Measurements from ENCODE around the gene CCDC85C.

CCDC85C gene

GRCh38 chr14:99556134-99556791 is 47.7 kb downstream of the CCDC85C start:
- no peak for DNase-seq (ENCODE audit: low read depth in 2 of 2)

- DNase-seq (ENCODE audit: low read depth in 2 of 2), result no peak
Observed at GRCh38 chr14:99554757-99555531, 49.1 kb downstream of the CCDC85C start.

GRCh38 chr14:99554184-99554583 is 49.8 kb downstream of the CCDC85C start:
- DNase-seq (ENCODE audit: low read depth in 2 of 2), result no peak

GRCh38 chr14:99552572-99553216 is 51.3 kb downstream of the CCDC85C start:
- no peak for DNase-seq (ENCODE audit: low read depth in 2 of 2)

GRCh38 chr14:99552021-99552553 is 51.9 kb downstream of the CCDC85C start:
- DNase-seq (ENCODE audit: low read depth in 2 of 2), result no peak

GRCh38 chr14:99551034-99551922 is 52.7 kb downstream of the CCDC85C start:
- no peak for DNase-seq (ENCODE audit: low read depth in 2 of 2)

GRCh38 chr14:99550387-99550992 is 53.5 kb downstream of the CCDC85C start:
- no peak for DNase-seq (ENCODE audit: low read depth in 2 of 2)

GRCh38 chr14:99549684-99550083 is 54.3 kb downstream of the CCDC85C start:
- DNase-seq (ENCODE audit: low read depth in 2 of 2), result no peak

GRCh38 chr14:99548871-99549515 is 55.0 kb downstream of the CCDC85C start:
- DNase-seq (ENCODE audit: low read depth in 2 of 2), result no peak

- DNase-seq (ENCODE audit: low read depth in 2 of 2), result no peak
Observed at GRCh38 chr14:99548255-99548654, 55.8 kb downstream of the CCDC85C start.

- DNase-seq (ENCODE audit: low read depth in 2 of 2), result no peak
Observed at GRCh38 chr14:99546234-99546879, 57.6 kb downstream of the CCDC85C start.

GRCh38 chr14:99545586-99545985 is 58.4 kb downstream of the CCDC85C start:
- no peak for DNase-seq (ENCODE audit: low read depth in 2 of 2)

- no peak for DNase-seq (ENCODE audit: low read depth in 2 of 2)
Observed at GRCh38 chr14:99544991-99545390, 59.0 kb downstream of the CCDC85C start.

- no peak for DNase-seq (ENCODE audit: low read depth in 2 of 2)
Observed at GRCh38 chr14:99543985-99544384, 60.0 kb downstream of the CCDC85C start.

- DNase-seq (ENCODE audit: low read depth in 2 of 2), result no peak
Observed at GRCh38 chr14:99543370-99543769, 60.6 kb downstream of the CCDC85C start.

- DNase-seq (ENCODE audit: low read depth in 2 of 2), result no peak
Observed at GRCh38 chr14:99542566-99542965, 61.4 kb downstream of the CCDC85C start.

- no peak for DNase-seq (ENCODE audit: low read depth in 2 of 2)
Observed at GRCh38 chr14:99541677-99542470, 62.1 kb downstream of the CCDC85C start.

- DNase-seq (ENCODE audit: low read depth in 2 of 2), result no peak
Observed at GRCh38 chr14:99541211-99541610, 62.8 kb downstream of the CCDC85C start.

Measured in activated CD8-positive, alpha-beta memory T cell treated with anti-CD3 and anti-CD28 coated beads for 4 hours (primary cell).